Measurements from ENCODE around the gene PHLDB1.
"Not testable (repeated sequence)": the region's sequence is repeated elsewhere in the genome, so short reads cannot be mapped to it uniquely, and the experiment has no call there.

PHLDB1 gene

GRCh38 chr11:118688339-118688738 is 80.9 kb downstream of the PHLDB1 start:
- DNase-seq (ENCODE audit: low read depth), result not testable (repeated sequence)

- no peak for DNase-seq (ENCODE audit: low read depth)
These were observed 81.6 kb downstream of the PHLDB1 start for GRCh38 chr11:118688851-118689502.

DNA sequence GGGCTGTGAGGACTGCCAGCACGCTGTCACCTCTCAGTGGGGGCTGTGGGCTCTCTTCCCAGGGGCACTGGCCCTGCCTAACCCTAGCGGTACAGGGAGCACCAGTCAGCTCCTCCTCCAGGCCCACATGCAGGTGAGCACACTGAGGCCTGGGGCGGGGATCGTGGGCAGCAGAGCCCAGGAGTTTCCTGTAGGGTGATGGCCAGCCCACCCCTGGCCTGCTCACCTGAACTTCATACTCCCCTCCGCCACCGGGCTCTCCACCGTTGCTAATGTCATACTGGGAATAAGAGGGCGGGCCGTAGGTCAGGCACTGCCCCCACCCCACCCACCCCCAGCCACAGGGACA is 82.1 kb downstream of the PHLDB1 start:
- no peak for DNase-seq (ENCODE audit: low read depth)

- peak; percentile 67 for DNase-seq (ENCODE audit: low read depth)
These were observed 82.6 kb downstream of the PHLDB1 start for GRCh38 chr11:118689852-118690552.

DNA sequence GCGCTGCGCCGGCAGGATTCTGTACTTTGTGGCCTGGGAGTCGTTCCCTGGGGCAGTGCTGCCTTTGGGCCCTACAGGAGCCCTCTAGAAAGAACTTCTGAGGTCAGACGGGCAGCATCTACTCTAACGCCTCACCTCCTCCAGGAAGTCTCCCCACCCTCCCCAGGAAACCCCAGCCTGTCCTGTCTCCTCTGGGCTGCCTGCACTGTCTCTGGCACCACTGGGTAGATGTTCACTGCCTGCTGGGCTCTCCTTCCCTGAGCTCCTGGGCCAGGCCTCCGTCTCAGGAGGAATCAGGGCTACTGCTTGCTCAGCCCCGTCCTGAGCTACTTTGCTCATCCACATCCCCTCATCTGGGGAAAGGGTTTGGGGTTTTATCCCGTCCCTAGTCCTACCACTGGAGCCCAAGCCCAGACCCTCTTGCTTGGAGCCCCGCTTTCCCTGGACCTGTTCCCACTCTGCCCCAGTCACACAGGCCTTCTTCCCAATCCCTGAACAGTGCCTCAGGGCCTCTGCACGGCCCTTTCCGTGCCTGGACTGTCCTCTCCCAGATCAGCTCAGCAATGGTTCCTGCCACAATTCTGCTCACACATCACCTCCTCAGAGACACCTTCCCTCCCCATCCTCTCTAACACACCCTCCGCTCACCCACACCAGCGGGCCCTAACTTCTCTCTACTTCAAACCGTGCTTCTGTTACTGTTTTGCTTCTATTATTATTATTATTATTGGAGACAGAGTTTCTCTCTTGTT is 83.3 kb downstream of the PHLDB1 start:
- no peak for DNase-seq (ENCODE audit: low read depth)

DNA sequence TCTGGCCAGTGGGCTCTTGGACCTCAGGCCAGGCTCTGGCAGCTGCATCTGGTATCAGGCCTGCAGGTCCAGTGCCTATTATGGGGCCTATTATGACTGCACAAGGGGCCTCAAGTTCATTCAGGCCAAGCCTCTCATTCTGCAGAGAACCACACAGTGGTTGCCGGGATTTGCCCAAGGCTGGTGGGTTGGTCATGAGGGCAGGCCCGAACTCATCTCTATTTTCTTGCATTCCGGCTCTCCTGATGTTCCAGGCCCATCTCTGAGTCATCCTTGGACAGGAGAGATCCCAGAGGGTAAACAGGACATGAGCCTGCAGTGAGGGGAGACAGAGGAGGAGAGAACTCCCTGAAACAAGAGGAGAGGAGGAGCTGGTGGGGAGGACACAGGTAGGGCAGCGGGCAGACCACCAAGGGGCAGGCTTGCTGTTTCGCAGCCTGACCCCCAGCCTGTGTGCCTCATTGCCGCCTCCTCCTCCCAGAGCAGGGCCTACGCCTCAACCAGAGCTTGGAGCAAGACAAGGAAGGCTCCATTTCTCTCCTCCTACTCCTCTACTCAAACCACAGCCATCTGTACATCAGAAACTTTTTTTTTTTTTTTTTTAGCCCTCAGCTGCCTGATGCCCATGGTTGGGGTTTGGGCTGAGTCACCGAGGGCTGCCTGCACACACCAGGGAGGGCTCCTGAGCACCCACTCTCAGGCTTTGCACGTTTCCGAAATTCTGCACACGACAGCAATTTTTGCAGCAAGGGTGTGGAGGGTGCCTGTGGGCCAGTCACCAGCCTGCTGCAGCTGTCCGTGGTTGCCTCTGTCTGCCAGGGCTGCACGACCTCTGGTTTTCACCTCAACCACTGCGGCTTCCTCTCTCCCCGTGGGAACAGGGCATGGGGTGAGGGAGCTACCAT is 84.8 kb downstream of the PHLDB1 start:
- DNase-seq (ENCODE audit: low read depth), result peak; percentile 57

DNA sequence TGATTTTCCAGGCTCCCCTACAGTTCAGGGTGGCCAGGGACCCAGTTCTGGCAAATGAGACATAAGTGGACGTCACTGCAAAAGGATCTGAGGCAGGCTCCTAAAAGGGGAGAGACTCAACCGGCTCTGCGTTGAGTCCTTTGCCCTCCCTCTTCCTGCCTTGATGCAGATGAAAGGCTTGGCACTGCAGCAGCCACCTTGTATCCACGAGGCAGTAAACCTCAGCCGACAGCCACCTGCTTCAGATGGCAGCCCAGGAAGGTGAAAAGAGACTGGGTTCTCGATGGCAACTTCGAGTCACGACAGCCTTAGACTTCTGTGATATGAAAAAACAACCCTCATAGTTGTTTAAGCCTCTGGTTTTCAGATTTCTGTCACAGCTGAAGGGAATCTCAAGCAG is 86.8 kb downstream of the PHLDB1 start:
- DNase-seq (ENCODE audit: low read depth), result no peak

DNA sequence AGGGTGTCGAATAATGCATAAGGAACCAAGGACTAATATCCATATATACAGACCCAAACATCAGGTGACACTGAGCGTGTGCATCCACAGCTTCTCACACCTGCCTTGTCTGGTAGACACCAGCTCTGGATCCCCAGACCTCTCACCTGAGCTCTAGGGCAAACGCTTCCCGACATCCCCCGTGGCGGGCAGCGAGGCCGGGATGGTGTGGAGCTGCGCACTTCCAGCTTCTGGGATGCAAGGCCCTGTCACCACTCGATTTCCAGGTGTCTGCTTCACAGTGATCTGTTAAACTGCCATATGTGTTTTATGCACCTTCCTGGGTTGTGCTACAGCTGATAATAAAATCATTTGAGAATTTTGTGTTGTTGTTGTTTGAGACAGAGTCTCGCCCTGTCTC is 87.4 kb downstream of the PHLDB1 start:
- no peak for DNase-seq (ENCODE audit: low read depth)

GRCh38 chr11:118696673-118697226 is 89.3 kb downstream of the PHLDB1 start:
- no peak for DNase-seq (ENCODE audit: low read depth)

GRCh38 chr11:118697346-118697745 is 89.9 kb downstream of the PHLDB1 start:
- DNase-seq (ENCODE audit: low read depth), result no peak

DNA sequence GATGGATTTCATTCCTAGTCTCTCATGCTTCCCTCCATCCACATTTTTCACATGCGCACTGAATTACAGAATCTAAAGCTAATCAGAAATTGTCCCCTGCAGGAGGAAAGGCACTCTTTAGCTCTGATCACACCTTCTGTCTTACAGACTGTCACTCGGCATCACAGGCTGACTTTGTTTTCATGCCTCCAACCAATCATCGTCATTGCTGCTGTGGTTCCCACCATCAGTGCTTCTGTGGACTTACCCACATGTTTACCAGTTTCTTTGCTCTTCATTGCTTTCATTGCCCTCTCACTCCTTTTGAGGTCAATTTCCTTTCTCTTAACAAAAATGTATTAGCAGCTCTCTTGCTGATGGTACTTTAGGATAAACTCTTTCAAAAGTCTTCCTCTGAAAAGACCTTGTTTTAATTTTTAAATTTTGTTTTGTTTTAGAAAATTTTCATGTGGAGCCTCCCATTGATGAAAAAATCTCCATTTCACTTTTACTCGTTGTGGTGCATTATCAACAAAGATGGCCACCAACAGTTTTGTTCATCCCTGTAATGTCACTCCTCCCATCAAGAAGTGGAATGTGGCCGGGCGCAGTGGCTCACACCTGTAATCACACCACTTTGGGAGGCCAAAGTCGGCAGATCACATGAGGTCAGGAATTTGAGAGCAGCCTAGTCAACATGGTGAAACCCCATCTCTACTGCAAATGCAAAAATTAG is 92.2 kb downstream of the PHLDB1 start:
- DNase-seq (ENCODE audit: low read depth), result no peak

- DNase-seq (ENCODE audit: low read depth), result no peak
These were observed 96.2 kb downstream of the PHLDB1 start for GRCh38 chr11:118703563-118704106.

- no peak for DNase-seq (ENCODE audit: low read depth)
These were observed 97.8 kb downstream of the PHLDB1 start for GRCh38 chr11:118705111-118705741.

GRCh38 chr11:118705791-118706545 is 98.6 kb downstream of the PHLDB1 start:
- DNase-seq (ENCODE audit: low read depth), result no peak

- no peak for DNase-seq (ENCODE audit: low read depth)
These were observed 99.1 kb downstream of the PHLDB1 start for GRCh38 chr11:118706546-118706825.

All from stimulated activated CD4-positive, alpha-beta T cell treated with anti-CD3 and anti-CD28 coated beads, Interleukin-2, amount 100 ng/mL, for 4 hours (primary cell).